DOHH2 (cell line): ENCODE results near the gene PRDM16.

Experiments used
- H3F3A ChIP-seq: fragments of 200-600 bp; sonication (generic), shearing (Covaris generic); 2 replicates; pipeline ENCODE4 v1.6.0; 2016; ENCODE audit warnings: antibody characterized with exemption, mild to moderate bottlenecking; ENCODE audit not compliant: control insufficient read depth, insufficient read depth
- H3K27ac ChIP-seq: fragments of 200-600 bp; sonication (generic); 2 replicates; pipeline ENCODE4 v1.5.1; 2014; ENCODE audit warnings: low read depth, mild to moderate bottlenecking, low read length, moderate library complexity
- H3K27me3 ChIP-seq: fragments of 200-600 bp; sonication (generic); 2 replicates; pipeline ENCODE4 v1.6.1; 2014; ENCODE audit warnings: mild to moderate bottlenecking, low read length, mixed read lengths; ENCODE audit not compliant: control insufficient read depth
- H3K36me3 ChIP-seq: fragments of 200-600 bp; sonication (generic); 2 replicates; pipeline ENCODE4 v1.6.1; 2014; ENCODE audit warnings: mild to moderate bottlenecking, low read length, moderate library complexity, mixed read lengths; ENCODE audit not compliant: control insufficient read depth
- H3K4me1 ChIP-seq: fragments of 200-600 bp; sonication (generic); 2 replicates; pipeline ENCODE4 v1.6.1; 2014; ENCODE audit warnings: mild to moderate bottlenecking, low read length, mixed read lengths; ENCODE audit not compliant: control insufficient read depth
- H3K4me2 ChIP-seq: fragments of 200-600 bp; sonication (generic); 2 replicates; pipeline ENCODE4 v1.6.0; 2014; ENCODE audit warnings: mild to moderate bottlenecking, low read length, moderate library complexity
- H3K4me3 ChIP-seq: fragments of 200-600 bp; sonication (generic); 2 replicates; pipeline ENCODE4 v1.5.1; 2014; ENCODE audit warnings: mild to moderate bottlenecking, low read length, mixed read lengths
- H3K79me2 ChIP-seq: fragments of 200-600 bp; sonication (generic); 2 replicates; pipeline ENCODE4 v1.6.1; 2014; ENCODE audit warnings: mild to moderate bottlenecking, low read length, mixed read lengths; ENCODE audit not compliant: control insufficient read depth
- H3K9me2 ChIP-seq: fragments of 200-600 bp; sonication (generic); replicated peaks from 2 replicates; pipeline ENCODE4 v1.6.1; 2014; ENCODE audit warnings: mild to moderate bottlenecking, low read length, mixed read lengths; ENCODE audit not compliant: control insufficient read depth
- H3K9me3 ChIP-seq: fragments of 200-600 bp; sonication (generic); 2 replicates; pipeline ENCODE4 v1.6.1; 2014; ENCODE audit warnings: antibody characterized with exemption, low read length, mixed read lengths; ENCODE audit not compliant: control insufficient read depth, insufficient read depth
- H4K20me1 ChIP-seq: fragments of 200-600 bp; sonication (generic); 2 replicates; pipeline ENCODE4 v1.6.0; 2014; ENCODE audit warnings: low read depth, mild to moderate bottlenecking, antibody characterized with exemption, low read length, moderate library complexity; ENCODE audit not compliant: control insufficient read depth, insufficient read depth
- CTCF ChIP-seq: fragments of 200-600 bp; sonication (generic); IDR thresholded peaks from one replicate; pipeline ENCODE4 v1.5.1; 2014; ENCODE audit warnings: antibody characterized with exemption, mild to moderate bottlenecking, low read depth, low read length; ENCODE audit not compliant: poor library complexity, severe bottlenecking
- EZH2phosphoT487 ChIP-seq: fragments of 200-600 bp; sonication (generic); IDR thresholded peaks from 2 replicates; pipeline ENCODE4 v1.6.1; 2017; ENCODE audit warnings: borderline replicate concordance, mild to moderate bottlenecking, antibody characterized with exemption, low read length, moderate library complexity, mixed read lengths

PRDM16 gene

GRCh38 chr1:3310718-3311400, 241.9 kb downstream of the PRDM16 start:
- Histone ChIP-seq H3K4me1 (no peaks in the 10 kb centered on the region), H3K27me3 (no peaks in the 10 kb centered on the region)
- TF ChIP-seq EZH2phosphoT487, result no peak
- TF ChIP-seq CTCF, result no peak

GRCh38 chr1:3311711-3312110, 242.7 kb downstream of the PRDM16 start:
- no peaks in the 10 kb centered on the region for H3K27me3 ChIP-seq
- no peaks in the 10 kb centered on the region for H3K79me2 ChIP-seq
- no peaks in the 10 kb centered on the region for H3K9me2 ChIP-seq
- no peak for TF ChIP-seq EZH2phosphoT487
- no peak for TF ChIP-seq CTCF
- no peak overlapping the region for H3K4me3 ChIP-seq
- H3K4me2 ChIP-seq, result no peak overlapping the region
- H3F3A ChIP-seq, result peaks cover 5% of the 10 kb centered on the region
- H3K4me1 ChIP-seq, result peaks cover 3% of the 10 kb centered on the region; the same call in 1 of the 2 replicates
- no peaks in the 10 kb centered on the region for H3K36me3 ChIP-seq
- H3K27ac ChIP-seq, result no peak overlapping the region
- peaks cover 8% of the 10 kb centered on the region for H3K9me3 ChIP-seq
- H4K20me1 ChIP-seq, result no peaks in the 10 kb centered on the region

More at GRCh38 chr1:3310718-3311400, 241.9 kb downstream of the PRDM16 start:
- Histone ChIP-seq H3K9me3 (peaks cover 3% of the 10 kb centered on the region; the same call in 1 of the 2 replicates), H3K27ac (no peak overlapping the region), H3K4me3 (no peak overlapping the region), H3K9me2 (no peaks in the 10 kb centered on the region), H3K79me2 (no peaks in the 10 kb centered on the region), H3F3A (no peaks in the 10 kb centered on the region), H3K36me3 (no peaks in the 10 kb centered on the region), H3K4me2 (no peak overlapping the region), H4K20me1 (no peaks in the 10 kb centered on the region)

DNA sequence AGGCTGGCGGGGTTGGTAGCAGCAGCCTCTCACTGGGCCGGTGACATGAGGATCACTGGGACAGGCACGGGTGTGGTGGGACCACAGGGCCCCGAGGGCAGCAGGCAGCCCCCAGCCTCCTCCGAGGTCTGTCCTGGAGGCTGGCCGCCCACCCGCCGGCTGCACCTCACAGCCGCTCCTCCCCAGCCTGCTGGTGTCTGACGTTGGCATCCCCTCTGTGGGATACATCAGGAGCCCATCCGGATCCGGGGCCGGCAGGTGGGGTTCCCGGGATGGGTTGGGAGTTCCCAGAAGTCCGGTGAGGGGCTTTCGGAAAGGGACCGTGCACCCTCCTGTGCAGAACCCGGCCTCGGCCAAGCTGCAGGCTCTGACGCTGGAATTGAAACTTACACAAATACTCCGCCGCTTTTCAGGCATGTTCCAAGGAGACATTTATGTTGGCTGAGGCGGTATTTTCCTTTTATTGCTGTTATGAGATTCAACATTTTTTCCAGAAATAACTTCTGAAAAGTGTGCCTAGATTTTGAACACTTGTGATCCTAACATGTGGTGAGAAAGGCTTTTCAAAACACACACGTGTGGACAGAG, 243.4 kb downstream of the PRDM16 start:
- no peak for TF ChIP-seq EZH2phosphoT487
- TF ChIP-seq CTCF, result no peak

More for the DNA sequence above, 243.4 kb downstream of the PRDM16 start:
- Histone ChIP-seq H3K36me3 (no peaks in the 10 kb centered on the region), H3K79me2 (no peaks in the 10 kb centered on the region), H3K27me3 (no peaks in the 10 kb centered on the region), H3K4me3 (no peak overlapping the region), H3K9me2 (no peaks in the 10 kb centered on the region), H3K9me3 (peaks cover 15% of the 10 kb centered on the region), H4K20me1 (no peaks in the 10 kb centered on the region), H3F3A (peaks cover 9% of the 10 kb centered on the region), H3K27ac (no peak overlapping the region), H3K4me1 (peaks cover 9% of the 10 kb centered on the region), H3K4me2 (no peak overlapping the region)
